A673 (cell line): Measurements from ENCODE around the gene SH3GL2. TPM values are rescaled to one million over a fixed set of nuclear protein-coding genes. Genes with fewer than 3 reads are reported as not detected.
A peak's percentile ranks its signal among the peaks of the same experiment; 100 is the strongest.

Experiments
- BruUV-seq: library from RNA; stranded (reverse); fragments of 400-500 nt; replicated peaks from 2 replicates; lab custom pipeline; 2021; lab: Mats Ljungman, UMichigan
- CTCF ChIA-PET: fragments of 300-600 bp; sonication (Branson Sonifier 250); formaldehyde crosslinking; loops from one replicate; lab custom pipeline; 2022; ENCODE audit warnings: antibody characterized with exemption; lab: Charles Lee
- POLR2A ChIA-PET: fragments of 300-600 bp; sonication (Branson Sonifier 250); formaldehyde crosslinking; loops from one replicate; lab custom pipeline; 2022; ENCODE audit warnings: antibody characterized with exemption; ENCODE audit not compliant: low non-redundant PET; lab: Charles Lee
- DNase-seq: peaks from one replicate; pipeline ENCODE4 v3.0.0-alpha.2; 2015; ENCODE audit warnings: low spot score
- H3K27ac ChIP-seq: fragments of 200-600 bp; sonication (generic); 2 replicates; pipeline ENCODE4 v1.5.1; 2016; ENCODE audit warnings: mixed run types, low read depth, mild to moderate bottlenecking, mixed read lengths, antibody characterized with exemption, low read length; ENCODE audit not compliant: poor library complexity, severe bottlenecking
- H3K27me3 ChIP-seq: fragments of 200-600 bp; sonication (generic); replicated peaks from 2 replicates; pipeline ENCODE4 v1.6.1; 2017; ENCODE audit warnings: mixed run types, low read depth, mild to moderate bottlenecking, mixed read lengths, antibody characterized with exemption, low read length; ENCODE audit not compliant: insufficient read depth, poor library complexity
- H3K36me3 ChIP-seq: fragments of 200-600 bp; sonication (generic); 2 replicates; pipeline ENCODE4 v1.6.1; 2016; ENCODE audit warnings: mixed run types, mild to moderate bottlenecking, mixed read lengths, antibody characterized with exemption, low read length; ENCODE audit not compliant: insufficient read depth, poor library complexity, severe bottlenecking
- H3K4me1 ChIP-seq: fragments of 200-600 bp; sonication (generic); 2 replicates; pipeline ENCODE4 v1.6.1; 2017; ENCODE audit warnings: mixed run types, mild to moderate bottlenecking, mixed read lengths, antibody characterized with exemption, low read length; ENCODE audit not compliant: insufficient read depth, poor library complexity, severe bottlenecking
- H3K4me3 ChIP-seq: fragments of 200-600 bp; sonication (generic); 2 replicates; pipeline ENCODE4 v1.5.1; 2016; ENCODE audit warnings: low read depth, mixed run types, mild to moderate bottlenecking, mixed read lengths, low read length; ENCODE audit not compliant: poor library complexity, severe bottlenecking
- H3K9me3 ChIP-seq: fragments of 200-600 bp; sonication (generic); 2 replicates; pipeline ENCODE4 v1.6.1; 2016; ENCODE audit warnings: mixed run types, low read depth, mild to moderate bottlenecking, mixed read lengths, antibody characterized with exemption, low read length; ENCODE audit not compliant: poor library complexity, severe bottlenecking
- EZH2 ChIP-seq: fragments of 200-600 bp; sonication (generic); IDR thresholded peaks from 2 replicates; pipeline ENCODE4 v1.6.1; 2017; ENCODE audit warnings: borderline replicate concordance, low read depth, mild to moderate bottlenecking, mixed read lengths, antibody characterized with exemption, low read length; ENCODE audit not compliant: poor library complexity, severe bottlenecking
- intact Hi-C: fragments of 100-400 bp; cut with micrococcal nuclease; formaldehyde crosslinking; loops from one replicate; pipeline ENCODE4 v1.10.0; 2022; ENCODE audit not compliant: unreplicated experiment
- total RNA-seq: library from RNA; stranded (reverse); gene quantifications from 2 replicates; pipeline ENCODE4 v1.2.3, GENCODE V29; 2021
- TF ChIP-seq, protein P1 (sequence below): fragments of 300-800, 200-600 bp; sonication (generic); conservative IDR thresholded peaks from 2 replicates; pipeline ENCODE4 v1.5.1; 2017; ENCODE audit warnings: low read depth, mild to moderate bottlenecking, antibody characterized with exemption, low read length, moderate library complexity, mixed read lengths

The SH3GL2 gene
- total RNA-seq, 1 experiment from 2014 or later, result not detected

DNA sequence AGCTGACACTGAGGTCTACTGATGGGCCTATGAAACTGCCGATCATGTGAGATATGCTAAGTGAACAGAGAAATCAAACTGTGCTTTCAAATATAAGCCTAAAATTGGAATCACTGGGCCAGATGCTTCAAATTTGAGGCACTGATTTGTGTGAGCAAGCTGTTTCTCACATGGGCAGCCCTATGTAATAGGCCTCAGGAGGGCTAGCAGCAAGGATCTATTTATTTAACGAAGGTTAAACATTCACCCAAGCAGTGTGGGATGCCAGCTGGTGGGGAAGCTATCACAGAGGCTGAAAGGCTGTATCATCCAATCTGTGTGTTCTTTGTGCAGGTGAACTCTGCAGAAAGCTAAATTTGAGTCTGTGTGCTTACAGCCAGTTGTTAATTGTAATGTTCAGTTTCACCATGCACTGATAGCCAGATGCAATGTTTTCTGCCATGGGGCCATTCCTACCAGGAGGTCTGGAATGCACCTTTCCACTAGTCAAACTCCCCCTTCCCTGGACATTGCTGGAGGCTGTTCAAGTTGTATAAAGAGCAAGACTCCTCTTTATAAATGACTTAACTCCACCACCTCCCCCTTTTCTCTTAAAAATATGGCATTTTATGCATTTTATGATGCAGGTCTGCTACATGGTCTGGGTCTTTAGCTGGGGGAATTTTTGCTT, 228.9 kb downstream of the SH3GL2 start:
- no peak for DNase-seq
- BruUV-seq, result no TSS peak
- no peak for TF ChIP-seq EZH2
- TF ChIP-seq, protein P1, sequence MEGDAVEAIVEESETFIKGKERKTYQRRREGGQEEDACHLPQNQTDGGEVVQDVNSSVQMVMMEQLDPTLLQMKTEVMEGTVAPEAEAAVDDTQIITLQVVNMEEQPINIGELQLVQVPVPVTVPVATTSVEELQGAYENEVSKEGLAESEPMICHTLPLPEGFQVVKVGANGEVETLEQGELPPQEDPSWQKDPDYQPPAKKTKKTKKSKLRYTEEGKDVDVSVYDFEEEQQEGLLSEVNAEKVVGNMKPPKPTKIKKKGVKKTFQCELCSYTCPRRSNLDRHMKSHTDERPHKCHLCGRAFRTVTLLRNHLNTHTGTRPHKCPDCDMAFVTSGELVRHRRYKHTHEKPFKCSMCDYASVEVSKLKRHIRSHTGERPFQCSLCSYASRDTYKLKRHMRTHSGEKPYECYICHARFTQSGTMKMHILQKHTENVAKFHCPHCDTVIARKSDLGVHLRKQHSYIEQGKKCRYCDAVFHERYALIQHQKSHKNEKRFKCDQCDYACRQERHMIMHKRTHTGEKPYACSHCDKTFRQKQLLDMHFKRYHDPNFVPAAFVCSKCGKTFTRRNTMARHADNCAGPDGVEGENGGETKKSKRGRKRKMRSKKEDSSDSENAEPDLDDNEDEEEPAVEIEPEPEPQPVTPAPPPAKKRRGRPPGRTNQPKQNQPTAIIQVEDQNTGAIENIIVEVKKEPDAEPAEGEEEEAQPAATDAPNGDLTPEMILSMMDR, result no peak
- intact Hi-C loops, result no loop called here
- no peaks in the 10 kb centered on the region for H3K36me3 ChIP-seq
- no peaks in the 10 kb centered on the region for H3K4me1 ChIP-seq
- H3K27ac ChIP-seq, result no peak overlapping the region
- POLR2A ChIA-PET, result no interaction called here
- no peaks in the 10 kb centered on the region for H3K9me3 ChIP-seq
- H3K27me3 ChIP-seq, result no peaks in the 10 kb centered on the region
- no peak overlapping the region for H3K4me3 ChIP-seq
- CTCF ChIA-PET, result no interaction called here

DNA sequence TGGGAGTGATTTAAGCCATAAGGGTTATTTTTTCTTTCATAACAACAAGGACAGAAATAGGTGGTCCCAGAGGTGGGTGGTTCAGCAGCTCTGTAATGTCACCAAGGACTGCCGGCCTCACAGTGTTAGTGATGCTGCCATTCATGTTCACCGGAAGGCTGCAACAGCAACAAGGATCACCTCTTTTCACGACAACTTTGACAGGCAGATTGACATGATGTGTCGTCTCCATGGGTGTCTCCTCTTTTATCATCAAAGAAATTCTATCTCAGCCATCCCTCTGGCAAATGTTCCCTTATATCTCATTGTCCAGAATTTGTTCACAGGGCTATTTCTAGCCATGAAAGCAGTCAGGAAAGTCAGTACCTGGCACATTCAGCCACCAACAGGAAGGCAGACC, 231.5 kb downstream of the SH3GL2 start:
- POLR2A ChIA-PET, result no interaction called here
- CTCF ChIA-PET, result interaction anchor here (1.9 kb wide), 1 partner anchor 403 kb away, joined by 10 read pairs; no protein-coding TSS in a partner anchor

DNA sequence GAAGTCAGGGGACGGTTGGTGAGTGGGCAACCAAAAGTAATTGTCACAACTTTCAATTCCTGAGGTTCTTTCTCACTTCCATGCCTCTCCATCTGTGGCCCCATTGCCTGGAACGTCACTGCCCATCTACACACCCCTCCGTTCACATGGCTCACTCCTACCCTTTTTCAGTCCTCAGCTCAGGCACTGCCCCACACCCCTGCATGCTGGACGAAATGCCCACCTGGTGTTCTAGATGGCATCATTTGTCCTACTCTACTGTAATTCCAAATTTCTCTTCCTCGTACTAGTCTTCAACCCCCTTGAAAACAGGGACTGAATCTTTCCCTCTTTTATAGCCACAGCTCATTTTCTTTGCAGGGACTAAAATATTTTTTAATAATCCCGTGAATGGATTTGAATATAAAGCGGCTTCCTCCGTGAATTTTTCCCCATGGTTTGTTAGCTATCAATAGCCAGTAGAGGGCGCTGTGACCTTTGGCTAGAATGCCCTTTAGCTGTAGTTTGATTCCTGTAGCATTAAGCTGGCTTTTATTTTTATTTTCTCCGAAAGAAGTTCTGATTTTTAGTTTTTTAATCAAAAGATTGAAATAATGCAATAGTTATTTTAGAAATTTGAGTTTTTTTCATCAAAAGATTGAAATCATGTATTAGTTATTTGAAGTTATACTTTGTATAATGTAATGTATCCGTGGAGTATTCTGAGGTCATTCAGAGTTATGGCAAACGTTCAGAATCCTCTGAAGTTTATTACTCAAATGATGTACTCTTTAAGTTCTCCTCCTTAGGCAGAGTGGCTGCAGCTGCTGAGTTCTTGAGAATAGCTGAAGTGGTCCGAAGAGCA, 232.1 kb downstream of the SH3GL2 start:
- ChIA-PET POLR2A (no interaction called here), CTCF (interaction anchor here (0.6 to 1.9 kb wide), 3 partner anchors 398 to 627 kb away, joined by 3 to 10 read pairs (median 3); no protein-coding TSS in a partner anchor)
- intact Hi-C loops, result loop anchor here (2.0 to 10.0 kb wide), 2 partner anchors 402 to 1214 kb away; no protein-coding TSS in a partner anchor
- peak; percentile 37 for DNase-seq
- H3K4me1 ChIP-seq, result no peaks in the 10 kb centered on the region
- no peak for TF ChIP-seq EZH2
- TF ChIP-seq, protein P1, result peak; percentile 69
- no peaks in the 10 kb centered on the region for H3K36me3 ChIP-seq
- no peaks in the 10 kb centered on the region for H3K9me3 ChIP-seq
- H3K27me3 ChIP-seq, result no peaks in the 10 kb centered on the region
- no peak overlapping the region for H3K4me3 ChIP-seq
- no peak overlapping the region for H3K27ac ChIP-seq
- BruUV-seq, result no TSS peak

More for the DNA sequence above, 231.5 kb downstream of the SH3GL2 start:
- Histone ChIP-seq H3K4me3 (no peak overlapping the region), H3K27ac (no peak overlapping the region), H3K27me3 (no peaks in the 10 kb centered on the region), H3K9me3 (no peaks in the 10 kb centered on the region), H3K36me3 (no peaks in the 10 kb centered on the region), H3K4me1 (no peaks in the 10 kb centered on the region)
- no TSS peak for BruUV-seq
- intact Hi-C loops, result loop anchor here (2.0 to 10.0 kb wide), 2 partner anchors 402 to 1214 kb away; no protein-coding TSS in a partner anchor
- no peak for DNase-seq
- TF ChIP-seq EZH2, result no peak
- TF ChIP-seq, protein P1, result no peak
